ENCODE data around the gene KLF3. TPM values are rescaled to one million over a fixed set of nuclear protein-coding genes. Genes with fewer than 3 reads are reported as not detected.

KLF3 gene
- total RNA-seq, 1 donor from 2014 or later: 16.9 TPM

DNA sequence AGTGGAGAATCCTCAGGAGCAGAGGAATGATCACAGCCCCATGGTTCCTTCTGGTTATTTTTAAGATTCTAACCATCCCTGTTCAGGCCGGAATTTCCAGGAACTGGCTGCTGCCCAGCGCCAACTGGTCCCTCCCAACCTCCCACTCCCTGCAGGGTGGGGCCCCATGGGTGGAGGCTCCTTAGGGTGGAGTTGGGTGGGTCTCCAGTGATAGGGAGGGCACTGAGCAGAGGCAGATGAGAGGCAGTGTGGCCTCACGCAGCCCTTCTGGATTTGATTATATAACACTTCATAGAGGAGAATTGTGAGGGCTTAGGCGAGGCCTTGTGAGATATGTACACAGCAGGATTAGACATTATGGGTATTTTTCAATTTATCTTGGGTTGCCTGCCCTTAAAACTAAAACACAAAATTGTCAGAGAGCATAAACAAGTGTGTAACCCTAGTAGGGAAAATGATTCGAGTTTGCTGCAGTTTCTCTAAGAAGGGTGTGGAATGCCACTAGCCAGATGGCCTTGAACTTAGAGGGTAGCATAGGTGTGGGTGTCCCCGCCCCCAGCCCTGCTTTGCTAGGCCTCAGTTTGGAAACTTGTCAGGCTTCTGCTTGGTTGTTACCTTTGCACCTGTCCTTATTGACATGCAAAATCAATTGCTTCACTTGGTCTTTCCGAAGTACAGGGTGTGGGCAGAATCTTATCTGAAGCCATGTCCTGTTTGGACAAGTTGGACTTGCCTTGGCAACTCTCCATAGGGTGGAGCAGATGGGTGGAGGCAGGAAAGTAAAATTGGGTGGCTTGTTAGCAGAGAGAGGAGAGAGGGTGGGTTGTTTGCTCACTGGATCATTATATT lies 9.4 kb downstream of the KLF3 start:
- DNase-seq (ENCODE audit: low read depth, low spot score): no peak

DNA sequence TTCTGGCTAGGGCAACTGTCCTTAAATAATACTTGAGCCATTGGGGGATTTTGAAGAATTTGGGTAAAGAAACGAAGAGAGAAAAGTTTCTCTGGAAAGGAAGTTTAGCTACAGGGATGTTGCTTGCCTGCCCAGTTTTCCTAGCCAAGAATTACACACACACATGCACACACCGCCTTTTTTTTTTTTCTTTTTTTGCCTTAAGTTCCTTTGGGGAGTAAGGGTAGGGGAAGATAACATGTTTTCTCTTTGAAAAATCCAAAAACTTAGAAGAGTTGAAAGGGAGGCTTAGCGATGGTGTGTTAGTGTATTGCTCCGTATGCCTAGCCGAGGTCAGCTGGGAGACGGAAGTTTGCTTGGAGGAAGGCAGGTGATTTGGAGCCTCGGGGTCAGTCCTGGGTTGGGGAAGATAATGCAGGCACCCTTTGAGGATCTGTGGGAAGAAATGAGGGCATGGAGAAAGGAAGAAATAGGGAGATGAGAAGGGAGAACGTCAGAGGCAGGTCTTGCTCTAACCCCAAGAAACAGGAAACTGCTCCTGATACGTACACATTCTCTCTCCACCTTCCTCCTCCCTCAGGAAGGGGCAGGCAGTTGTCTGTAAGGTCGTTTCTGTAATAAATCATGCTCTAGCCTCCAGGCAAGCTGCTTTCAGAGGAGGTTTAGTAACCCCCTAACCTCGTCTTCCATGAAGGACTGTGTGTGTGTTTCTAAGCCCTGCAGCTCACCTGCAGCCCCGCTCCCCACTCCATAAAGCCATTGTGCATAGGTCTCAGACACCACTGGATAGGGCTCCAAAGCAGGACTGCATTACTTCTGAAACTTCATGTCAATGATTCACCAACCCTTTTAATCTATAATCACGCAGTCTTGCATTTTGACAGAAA lies 10.5 kb downstream of the KLF3 start:
- no peak for DNase-seq (ENCODE audit: low read depth, low spot score)

DNA sequence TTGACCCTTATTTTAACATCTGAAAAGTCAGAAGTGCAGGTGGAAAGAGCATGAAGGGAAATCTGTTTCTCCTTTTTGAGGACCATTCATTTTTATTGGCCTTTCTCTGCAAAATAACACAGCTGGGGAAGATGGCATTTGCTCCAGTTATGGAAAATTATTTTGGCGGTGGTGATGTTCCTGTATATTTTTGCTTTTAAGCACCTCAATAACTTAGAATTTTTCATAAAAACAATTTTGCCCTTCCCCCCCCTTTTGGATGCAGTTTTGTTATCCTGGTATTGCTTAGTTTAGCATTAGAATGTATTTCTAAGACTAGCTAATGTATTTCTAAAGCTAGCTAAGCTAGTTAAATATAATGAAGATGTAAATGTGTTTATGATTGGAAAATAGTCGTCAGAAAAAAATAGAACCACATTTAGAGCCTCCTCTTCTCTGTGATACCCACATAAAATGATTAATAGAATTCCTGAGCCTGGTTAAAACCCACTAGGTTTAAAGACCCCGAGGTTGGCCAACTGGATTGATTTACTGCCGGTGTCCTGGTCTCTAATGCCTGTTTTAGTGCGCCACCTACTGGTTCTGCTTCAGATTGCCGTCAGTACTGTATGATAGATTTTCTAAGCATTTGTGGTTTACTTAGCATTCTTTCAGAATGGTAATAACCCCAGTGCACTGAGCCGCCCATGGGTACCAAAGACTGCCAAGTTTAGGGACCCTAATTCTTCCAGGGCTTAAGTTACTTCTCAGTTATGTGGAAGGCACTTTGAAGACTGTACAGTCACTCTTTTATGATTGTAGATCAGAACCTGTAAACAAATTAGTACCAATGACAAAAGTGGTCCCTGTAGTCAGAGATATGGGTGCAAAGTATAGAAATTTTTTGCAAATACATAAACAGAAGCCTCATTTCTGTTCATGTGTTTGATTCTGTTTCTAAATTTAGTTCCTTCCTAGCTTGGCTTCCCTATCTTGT lies 11.4 kb downstream of the KLF3 start:
- DNase-seq (ENCODE audit: low read depth, low spot score): peak; percentile 47

DNA sequence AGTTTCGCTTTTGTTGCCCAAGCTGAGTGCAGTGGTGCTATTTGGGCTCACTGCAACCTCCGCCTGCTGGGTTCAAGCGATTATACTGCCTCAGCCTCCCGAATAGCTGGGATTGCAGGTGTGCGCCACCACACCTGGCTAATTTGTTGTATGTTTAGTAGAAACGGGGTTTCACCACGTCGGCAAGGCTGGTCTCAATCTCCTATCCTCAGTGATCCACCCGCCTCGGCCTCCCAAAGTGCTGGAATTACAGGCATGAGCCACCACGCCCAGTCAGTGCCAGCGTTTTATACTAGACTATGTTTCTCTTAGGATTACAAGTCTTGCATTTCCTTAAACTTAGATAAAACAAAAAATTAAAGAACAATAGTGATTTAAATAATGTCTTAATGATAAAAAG lies 13.0 kb downstream of the KLF3 start:
- no peak for DNase-seq (ENCODE audit: low read depth, low spot score)

DNA sequence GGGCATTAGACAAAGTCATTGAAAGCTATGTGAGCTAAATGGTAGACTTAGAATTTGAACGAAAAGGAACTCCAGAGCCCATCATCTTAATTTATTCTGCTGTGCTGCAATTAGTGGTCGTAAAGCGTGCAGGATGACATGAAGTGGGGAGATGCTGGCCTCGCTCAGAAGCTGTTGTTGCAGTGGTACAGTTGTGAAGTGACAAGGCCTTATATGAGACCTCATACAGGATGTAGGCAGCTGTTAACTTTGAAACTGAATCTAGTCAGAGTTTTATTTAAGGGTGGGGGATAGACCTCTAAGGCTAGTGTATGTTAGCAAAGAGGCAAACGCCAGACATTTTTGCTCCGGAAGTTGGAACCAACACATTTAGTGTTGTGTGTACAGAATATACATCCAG lies 13.4 kb downstream of the KLF3 start:
- DNase-seq (ENCODE audit: low read depth, low spot score): no peak

DNA sequence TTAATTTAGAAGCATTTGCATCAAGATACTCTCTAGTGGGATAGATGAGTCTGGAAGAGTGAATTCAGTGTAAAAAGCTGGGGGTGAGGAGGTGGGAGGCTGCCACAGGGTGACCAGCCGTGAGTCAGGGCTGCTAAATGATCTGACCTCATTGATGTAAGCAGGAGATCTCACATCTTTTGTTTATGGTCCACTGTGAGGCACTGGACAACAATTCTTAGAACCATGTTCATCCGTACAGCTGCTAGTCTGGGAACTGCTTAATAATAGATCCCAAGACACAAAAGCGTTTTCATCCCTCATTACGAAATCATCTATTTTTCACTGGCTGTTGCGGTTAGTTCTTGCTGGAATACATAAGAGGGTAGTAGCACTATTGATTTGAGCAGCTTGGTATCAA lies 14.1 kb downstream of the KLF3 start:
- DNase-seq (ENCODE audit: low read depth, low spot score): peak; percentile 40

DNA sequence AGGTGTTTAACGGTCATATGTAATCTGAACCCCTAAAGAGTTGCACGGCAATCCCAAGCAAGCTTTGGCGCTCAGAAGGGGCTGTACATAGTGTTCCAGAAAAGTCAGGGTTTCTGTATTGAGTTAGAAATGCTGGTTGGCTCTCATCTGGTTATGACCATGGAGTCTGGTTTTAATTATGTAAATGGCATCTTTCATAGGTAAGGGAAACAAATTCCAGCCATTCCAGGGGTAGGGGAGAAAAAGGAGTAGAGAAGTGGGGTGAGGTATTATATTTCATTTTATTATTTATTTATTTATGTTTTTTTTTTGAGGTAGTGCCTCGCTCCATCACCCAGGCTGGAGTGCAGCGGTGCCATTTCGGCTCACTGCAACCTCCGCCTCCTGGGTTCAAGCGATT lies 15.9 kb downstream of the KLF3 start:
- no peak for DNase-seq (ENCODE audit: low read depth, low spot score)

DNA sequence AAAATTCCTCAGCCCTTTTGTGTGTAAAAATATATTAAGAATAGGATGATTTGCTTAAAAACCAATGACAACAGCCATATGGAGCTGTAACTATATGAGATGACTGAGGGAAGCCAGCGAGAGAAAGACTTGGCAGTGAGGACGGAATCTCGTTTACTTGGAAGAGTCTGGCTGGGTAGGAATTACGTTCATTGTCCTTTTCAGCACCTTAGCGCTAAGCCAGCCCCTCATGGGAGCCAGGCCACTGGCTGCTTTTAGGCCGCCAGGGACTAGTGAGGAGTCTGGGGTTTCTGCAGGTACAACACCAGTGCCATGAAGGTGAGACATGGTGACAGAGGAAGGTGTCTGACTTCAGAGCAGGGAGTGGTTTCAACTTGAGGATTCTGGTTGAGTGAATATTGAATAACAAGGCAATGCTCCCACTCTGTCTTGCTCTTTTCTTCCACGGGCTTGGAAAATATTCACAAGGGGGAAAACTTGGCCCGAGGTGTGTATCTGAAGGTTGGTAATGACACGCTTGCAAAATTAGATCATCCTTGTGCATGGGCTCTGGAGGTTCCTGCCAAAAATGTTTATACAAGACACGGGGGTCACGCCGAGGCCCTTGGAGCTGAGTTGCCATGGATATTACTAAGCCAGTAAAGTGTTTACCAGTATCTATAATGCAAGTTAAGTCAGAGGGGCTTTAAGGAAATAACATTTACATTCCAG lies 17.4 kb downstream of the KLF3 start:
- no peak for DNase-seq (ENCODE audit: low read depth, low spot score)

DNA sequence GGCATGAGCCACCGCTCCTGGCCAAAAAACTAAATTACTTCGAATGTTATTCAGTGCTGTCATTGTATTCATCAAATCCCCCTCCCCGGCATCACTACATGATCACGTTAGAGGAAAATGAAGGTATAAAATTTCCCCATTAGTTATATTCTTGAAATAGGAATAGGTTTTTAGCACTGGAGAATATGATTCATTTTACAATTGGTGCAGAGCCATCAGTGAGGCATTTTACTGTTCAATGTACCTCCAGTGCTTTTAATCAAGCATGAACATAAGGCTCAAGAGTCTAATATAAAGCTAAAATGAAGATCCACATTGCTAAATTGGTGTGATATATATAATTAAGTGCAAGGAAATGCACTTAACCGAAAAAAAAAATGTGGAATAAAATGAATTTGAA lies 18.3 kb downstream of the KLF3 start:
- no peak for DNase-seq (ENCODE audit: low read depth, low spot score)

DNA sequence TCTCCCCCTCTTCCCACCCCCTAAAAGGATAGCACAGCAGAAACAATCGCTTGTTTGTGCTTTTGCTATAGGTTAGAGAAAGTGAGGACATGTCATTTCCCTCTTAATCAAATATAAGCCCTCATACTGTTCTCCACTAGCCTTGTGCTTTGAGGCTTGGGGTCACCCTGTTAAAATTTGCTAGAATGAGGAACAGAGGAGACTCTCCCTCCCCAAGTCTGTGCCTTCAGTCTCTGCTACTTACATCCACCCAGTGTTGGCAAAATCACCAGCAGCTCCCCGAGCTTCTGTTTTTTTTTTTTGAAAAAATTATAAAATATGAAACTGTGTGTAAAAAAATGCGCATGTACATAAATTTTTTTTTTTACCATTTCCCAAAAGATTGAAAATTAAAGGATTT lies 19.3 kb downstream of the KLF3 start:
- DNase-seq (ENCODE audit: low read depth, low spot score): no peak

DNA sequence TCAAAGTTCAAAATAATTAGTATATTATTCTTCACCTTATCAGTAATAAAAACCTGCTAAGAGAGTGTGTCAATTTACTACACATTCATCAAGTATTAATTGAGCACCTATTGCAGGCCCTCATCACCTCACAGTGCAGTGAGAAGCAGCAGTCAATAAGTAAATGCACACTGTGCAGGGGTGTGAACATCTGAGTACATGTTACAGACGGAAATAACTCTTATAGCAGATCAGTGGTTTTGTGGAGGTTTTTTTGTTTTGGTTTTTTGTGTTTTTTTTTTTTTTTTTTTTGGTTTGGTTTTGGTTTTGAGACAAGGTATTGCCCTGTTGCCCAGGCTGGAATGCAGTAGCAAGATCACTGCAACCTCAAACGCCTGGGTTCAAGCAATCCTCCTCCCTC lies 20.3 kb downstream of the KLF3 start:
- no peak for DNase-seq (ENCODE audit: low read depth, low spot score)

DNA sequence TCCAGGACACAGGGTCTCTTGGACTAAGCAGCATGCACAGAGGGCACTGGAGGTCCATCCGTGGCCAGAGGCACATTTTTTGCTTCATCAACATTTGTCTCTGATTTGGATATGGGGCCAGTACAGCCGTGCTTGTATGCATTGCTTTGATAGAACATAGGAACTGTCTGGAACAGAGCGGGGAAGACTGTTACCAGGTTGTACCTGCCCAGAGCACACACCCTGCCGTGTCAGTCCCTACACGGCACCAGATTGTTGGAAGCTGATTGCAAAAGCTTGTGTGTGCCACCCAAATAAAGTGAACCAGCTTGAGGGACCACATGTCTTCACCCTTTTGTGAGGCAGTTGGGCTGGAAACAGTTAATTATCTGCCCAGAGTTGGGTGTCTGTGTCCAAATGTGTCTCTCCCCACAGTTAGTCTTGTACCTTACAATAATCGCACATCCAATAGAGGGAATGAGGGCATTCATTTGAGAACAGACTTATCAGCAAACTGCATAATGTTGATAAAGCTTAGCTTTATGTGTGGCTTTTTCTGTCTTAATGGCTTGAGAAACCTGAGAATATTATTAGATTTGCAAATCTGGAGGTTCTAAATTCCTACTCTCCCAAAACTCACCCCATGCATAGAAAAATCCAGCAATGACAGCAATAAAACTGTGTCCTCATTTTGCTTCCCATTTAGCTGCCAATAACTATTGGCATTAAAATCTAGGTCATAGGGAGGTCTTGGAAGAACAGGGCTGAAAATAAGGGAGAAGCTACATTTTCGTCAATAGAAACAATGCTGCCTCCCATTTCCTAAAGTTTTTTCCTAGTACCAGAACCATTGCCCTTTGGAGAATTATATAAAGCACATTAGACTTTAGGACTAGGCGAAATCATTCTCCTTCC lies 21.2 kb downstream of the KLF3 start:
- DNase-seq (ENCODE audit: low read depth, low spot score): no peak

DNA sequence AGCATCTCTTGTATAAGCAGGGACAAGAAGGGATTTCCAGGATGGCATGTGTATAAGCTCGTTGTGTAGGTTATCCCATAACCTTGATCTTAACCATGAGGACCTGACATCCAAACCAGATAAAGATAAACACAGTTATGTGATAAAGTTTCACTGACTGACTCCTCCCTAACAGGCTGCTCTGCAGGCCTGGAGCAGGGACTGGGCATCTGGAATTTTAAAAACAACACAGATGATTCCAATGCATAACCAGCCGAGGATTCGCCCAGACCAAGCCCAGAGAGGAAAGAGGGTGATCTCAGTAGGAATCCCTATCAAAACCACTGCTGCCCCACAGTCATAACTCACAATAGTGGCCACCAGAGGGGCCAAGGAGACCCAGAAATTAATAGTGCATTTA lies 22.7 kb downstream of the KLF3 start:
- DNase-seq (ENCODE audit: low read depth, low spot score): no peak

DNA sequence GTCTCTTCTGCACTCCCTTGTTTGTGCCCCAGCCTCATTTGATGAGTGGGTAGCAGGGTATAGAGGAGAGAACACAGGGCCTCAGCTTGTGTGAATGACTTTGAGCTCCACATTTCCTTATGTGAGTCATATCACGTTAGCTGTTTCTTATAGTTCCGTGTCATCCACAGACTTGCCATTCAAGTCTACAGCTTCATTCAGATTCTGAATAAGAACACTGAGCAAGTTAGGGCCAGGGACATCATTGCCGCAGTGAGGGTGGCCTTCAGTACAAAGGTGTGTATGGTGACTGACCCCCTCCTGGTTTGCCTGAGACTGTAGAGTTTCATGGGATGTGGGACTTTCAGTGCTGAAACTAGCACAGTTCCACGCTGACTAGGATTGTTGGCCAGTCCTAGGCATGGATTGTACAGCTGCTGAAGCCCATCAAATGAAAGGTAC lies 23.6 kb downstream of the KLF3 start:
- no peak for DNase-seq (ENCODE audit: low read depth, low spot score)

DNA sequence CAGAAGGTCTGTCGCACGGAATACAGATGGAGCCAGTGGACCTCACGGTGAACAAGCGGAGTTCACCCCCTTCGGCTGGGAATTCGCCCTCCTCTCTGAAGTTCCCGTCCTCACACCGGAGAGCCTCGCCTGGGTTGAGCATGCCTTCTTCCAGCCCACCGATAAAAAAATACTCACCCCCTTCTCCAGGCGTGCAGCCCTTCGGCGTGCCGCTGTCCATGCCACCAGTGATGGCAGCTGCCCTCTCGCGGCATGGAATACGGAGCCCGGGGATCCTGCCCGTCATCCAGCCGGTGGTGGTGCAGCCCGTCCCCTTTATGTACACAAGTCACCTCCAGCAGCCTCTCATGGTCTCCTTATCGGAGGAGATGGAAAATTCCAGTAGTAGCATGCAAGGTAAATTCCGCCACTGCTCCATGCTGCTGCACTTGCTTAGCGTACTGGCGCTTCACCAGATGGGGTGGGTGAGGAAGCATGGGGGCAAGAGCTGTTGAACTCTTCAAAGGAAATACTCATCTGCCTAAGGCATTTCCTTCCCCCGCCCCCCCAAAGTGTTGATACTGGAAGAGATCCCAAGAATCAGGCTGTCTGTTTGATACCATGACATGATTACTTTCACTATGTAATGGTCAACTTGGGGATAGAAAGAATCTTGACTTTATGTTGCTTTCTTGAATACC lies 24.8 kb downstream of the KLF3 start:
- DNase-seq (ENCODE audit: low read depth, low spot score): peak; percentile 82

DNA sequence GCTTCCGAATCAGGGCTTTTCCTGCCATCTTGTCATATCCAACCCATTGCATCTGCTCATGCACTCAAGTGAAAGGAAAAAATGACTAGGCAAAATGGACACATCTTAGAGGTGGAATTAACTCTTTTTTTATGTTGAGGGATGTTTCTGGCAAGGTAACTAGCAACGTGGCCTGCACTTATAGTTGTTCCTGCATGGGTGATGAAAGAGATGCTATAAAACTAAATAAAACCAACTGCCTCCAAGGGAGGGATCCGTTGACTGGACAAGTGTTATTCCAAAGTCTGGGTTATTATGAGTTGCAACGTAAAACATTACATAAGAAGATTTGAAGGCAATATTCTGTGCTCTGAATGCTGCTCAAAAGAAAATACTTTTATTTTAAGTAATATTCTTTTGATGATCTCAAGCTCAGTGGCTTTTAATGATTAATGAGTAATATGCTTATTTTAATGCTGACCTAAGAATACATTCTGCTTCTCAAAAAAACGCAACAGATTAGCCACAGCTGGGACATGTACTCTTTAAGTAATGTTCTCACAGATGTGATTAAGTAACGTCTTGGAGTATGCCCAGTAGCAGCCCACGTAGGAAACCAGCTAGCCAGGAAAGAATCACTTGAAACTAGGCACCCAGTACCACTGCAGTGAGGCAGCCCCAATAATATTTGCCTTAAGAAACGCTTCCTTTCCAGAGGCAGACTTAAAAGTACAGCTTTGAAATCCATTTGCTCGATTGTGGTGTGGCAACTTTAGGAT lies 27.4 kb downstream of the KLF3 start:
- DNase-seq (ENCODE audit: low read depth, low spot score): no peak

DNA sequence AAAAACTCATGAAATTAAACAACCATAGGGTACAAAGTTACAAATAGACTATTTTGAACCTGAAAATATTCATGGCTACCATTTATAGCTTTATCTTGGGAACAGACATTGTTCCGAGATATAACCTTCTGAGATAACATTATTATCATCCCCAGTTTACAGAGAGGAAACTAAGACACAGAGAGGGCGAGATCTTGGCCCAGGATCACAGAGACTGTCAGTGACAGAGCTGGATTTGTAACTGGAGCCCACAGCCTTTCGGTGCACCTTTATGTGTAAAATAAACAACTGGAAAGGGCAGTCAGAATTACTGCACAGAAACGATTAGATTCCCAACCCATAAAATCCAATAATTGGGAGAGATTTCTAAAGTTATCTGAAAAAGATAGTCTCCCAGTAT lies 28.4 kb downstream of the KLF3 start:
- no peak for DNase-seq (ENCODE audit: low read depth, low spot score)

DNA sequence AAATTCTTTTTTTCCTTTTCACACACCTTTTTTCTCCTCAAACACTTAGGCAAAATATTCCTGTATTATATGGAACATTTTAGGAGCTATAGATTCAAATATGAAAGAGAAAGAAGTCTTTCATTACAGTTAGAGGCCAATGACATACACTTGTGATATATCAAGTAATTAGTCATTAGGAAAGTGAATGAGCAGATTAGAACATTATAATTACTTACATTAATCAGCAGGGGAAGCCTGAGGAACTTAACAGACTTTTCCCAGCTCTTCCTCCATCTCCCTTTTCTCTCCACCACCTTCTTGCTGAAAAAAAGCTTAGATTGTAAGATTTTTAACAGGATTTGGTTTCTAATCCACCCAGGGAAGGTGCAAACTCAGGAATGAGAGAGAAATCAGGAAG lies 29.6 kb downstream of the KLF3 start:
- no peak for DNase-seq (ENCODE audit: low read depth, low spot score)

All from pulmonary artery endothelial cell (primary cell).